DMS 273 (cell line): ENCODE measurements around the gene RAD9B.
"Not testable (repeated sequence)": the region's sequence is repeated elsewhere in the genome, so short reads cannot be mapped to it uniquely, and the experiment has no call there.

Experiments used
- DNase-seq: peaks from one replicate; lab custom pipeline; 2025; ENCODE audit not compliant: unreplicated experiment; lab: John Stamatoyannopoulos, UW

The RAD9B gene

GRCh38 chr12:110520876-110521712 is 19.0 kb downstream of the RAD9B start:
- DNase-seq = not testable (repeated sequence)

DNA sequence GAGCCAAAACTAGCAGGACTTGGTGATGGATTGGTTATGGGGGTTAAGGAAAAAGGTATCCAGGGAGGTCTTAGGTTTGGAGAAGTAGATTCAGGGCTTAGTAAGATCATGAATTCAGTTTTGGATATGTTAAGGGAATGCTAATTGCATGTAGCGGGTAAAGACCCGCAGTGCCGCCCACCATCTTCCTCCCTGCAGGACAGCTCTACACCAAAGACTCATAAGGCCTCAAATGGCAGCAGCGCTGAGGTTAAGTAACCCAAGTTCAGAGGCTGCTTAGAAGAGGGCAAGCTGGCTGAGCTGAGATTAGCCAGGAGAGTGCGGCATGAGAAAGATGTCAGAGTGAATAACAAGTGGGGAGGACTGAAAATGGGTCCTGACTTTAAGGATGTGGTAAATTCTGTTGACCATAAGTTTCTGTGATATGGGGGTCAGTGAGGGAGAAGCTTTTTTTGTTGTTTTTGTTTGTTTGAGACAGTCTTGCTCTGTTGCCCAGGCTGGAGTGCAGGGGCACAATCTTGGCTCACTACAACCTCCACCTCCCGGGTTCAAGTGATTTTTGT is 26.2 kb downstream of the RAD9B start:
- no peak for DNase-seq

DNA sequence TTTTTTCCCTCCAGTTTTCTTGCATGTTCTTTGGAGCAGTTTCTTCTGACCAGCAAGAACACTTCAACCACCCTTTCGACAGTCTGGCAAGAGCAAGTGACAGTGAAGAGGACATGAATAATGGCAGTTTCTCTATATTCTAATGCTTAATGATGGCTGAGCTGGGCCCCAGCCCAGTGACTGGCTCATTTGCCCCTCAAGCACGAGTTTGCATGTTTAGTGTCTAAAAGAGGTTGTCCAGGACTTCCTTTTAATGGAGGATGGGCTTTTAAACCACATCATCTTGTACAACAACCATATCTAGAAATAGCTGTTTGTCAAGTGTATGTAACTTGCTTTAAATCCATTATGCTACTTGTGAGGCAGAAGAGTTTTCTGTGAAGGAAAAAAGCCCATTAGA is 28.4 kb downstream of the RAD9B start:
- DNase-seq = no peak

DNA sequence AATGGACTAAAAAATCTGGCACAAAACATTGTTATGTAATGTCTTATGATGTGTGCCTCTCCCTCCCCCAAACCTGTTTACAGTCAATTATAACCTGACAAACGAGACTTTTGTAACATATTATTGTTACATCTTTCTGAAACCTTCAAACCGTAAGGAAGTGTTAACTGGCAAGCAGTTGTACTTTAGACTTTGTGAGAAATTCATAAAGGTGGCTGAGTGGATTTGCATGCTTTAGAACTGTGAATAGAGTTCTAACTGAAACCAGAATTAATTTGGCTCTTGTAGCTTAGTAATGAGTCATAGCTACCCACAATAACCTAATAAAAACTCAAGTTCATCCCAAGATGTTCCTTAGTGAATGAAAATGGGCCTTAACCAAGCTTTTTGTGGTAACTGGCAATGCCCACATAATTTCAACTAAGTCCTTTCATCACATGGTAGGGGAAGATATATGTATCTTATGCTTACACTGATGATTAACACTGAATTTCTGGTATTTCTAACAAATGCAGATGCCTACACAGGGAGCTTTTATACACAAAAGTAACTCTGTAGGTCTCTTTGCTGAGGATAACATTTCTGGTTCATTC is 29.7 kb downstream of the RAD9B start:
- no peak for DNase-seq

GRCh38 chr12:110532644-110533043 is 30.5 kb downstream of the RAD9B start:
- DNase-seq = no peak

DNA sequence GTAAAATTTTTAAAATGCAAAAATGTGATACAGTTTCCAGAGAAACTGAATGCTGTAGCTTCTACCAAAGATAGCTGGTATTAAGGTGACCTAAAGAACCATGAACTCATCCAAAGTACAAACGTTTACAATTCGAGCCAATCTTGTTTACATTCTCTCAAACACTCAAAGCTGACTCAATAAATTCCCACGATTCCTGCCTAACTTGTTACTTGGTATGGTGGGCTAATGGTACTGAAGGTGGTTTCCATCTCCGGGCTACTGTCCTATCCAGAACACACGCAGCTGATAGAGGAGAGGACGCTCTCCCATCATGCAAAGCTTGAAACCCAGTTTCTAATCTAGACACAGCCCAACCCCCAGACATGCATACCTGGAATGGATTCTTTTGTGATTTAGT is 31.5 kb downstream of the RAD9B start:
- no peak for DNase-seq

DNA sequence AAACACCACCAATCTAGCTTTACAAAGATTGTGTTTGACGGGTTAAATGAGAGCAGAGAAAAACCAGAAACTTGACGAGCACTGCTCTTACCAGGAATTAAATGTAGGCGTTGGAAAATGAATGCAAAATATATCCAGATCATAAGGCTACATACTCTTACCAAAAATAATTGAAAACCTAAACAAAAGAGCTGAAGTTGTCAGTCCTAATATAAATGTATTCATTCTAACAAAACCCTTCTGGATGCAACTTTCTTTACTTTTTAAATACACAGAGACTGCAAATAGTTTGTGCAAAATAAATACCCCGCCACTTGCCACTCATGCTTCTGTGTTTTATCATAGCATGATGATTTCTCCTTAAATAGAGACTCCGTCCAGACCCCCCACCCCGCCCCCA is 32.7 kb downstream of the RAD9B start:
- DNase-seq = no peak

- DNase-seq = no peak
Observed at GRCh38 chr12:110536834-110537604, 34.9 kb downstream of the RAD9B start.

- no peak for DNase-seq
Observed at GRCh38 chr12:110537605-110538409, 35.7 kb downstream of the RAD9B start.

DNA sequence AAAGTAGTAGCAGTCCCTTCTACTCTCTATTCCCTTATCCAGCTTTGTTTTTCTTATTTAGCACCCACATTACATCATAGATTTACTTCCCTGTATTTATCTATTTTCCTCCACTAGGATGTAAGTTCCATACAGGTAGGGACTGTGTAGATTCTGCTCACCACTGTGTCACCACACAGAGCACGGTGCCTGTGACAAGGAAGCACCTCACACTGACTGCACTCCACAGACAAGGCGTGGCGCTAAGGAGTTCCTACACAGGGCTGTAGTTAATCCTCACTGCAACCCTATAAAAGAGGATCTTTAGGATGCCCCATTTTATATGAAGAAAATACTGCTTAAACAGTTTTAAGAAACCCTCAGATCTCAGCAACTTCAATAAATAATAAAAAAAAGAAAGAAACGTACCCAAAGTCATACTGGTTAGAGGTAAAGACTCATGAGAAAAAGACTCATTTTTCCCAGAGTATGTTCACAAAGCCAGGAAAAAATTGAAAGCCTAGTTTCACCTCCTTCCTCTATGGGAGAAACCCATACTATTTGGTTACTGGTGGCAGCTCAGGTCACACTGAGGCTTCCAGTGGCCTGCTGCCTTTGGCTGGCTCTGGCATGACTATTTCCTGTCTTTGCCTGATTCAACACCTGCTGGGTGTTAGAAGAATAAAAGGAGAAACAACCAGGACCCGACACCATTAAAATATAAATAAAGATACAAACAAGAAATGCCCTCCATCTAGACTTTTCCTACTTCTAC is 36.9 kb downstream of the RAD9B start:
- no peak for DNase-seq

DNA sequence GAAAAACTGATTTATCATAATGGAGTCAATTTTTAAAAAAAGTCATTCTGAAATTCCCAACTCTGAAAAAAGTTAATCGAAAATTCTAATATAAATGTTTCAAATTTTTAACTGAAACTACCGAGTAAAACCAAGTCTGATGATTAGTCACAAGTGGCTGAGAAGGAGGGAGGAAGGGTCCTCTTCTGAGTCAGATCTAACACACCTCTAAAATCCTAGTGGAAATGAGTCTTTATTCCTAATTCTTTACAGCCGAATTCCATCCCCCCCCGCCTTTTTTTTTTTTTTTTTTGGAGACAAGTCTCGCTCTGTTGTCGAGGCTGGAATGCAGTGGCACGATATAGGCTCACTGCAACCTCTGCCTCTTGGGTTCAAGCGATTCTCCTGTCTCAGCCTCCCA is 37.9 kb downstream of the RAD9B start:
- no peak for DNase-seq

DNA sequence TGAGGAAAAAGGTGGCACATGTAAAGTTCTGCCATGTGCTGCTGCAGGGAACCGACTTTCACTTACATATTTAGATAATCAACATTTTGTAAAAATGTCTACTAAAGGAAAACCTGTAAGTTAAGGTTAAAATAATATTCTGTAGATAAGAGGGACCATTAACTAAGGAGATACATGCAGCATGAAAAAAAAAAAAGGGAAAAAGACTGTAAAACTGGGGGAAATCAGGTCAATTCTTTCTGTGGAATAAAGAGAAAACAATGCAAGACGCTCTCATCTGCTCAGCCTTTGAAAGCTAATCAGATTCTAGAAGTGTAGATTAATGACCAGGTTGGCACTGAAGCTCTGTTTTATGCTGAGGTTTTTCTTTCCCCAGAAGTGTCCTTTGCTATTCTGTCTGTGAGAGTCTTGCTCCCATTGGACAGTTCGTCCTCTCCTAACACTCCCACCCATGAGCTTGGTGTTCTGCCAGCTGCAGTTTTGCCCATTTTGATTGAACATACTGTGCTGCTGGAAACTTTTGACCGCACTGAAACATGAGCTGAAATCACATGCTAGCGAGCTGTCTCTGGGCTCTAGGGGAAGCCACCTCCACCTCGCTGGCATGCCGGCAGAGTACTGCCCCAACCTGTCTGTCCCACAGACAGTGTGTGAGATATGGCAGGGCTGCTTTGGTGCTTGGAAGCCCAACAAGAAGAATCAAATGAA is 41.3 kb downstream of the RAD9B start:
- DNase-seq = peak; percentile 96

DNA sequence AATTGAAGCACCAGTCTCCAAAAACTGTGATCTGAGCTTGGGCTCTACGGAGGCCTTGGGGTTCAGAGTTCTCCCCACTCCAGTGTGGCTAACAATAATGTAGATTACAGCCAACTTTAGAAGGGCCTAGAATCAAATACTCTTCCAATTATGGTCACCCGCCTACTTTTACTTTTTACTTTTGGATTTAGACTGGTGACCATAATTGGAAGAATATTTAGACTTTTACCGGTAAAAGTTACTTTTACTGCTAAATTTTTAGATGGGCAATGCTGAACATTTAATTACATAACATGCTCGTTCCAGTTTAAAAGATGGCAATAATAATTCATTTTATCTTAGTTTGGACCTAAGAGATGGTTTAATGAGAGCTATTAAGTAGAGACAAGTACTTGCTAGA is 41.8 kb downstream of the RAD9B start:
- no peak for DNase-seq

GRCh38 chr12:110545259-110545658 is 43.1 kb downstream of the RAD9B start:
- DNase-seq = not testable (repeated sequence)

DNA sequence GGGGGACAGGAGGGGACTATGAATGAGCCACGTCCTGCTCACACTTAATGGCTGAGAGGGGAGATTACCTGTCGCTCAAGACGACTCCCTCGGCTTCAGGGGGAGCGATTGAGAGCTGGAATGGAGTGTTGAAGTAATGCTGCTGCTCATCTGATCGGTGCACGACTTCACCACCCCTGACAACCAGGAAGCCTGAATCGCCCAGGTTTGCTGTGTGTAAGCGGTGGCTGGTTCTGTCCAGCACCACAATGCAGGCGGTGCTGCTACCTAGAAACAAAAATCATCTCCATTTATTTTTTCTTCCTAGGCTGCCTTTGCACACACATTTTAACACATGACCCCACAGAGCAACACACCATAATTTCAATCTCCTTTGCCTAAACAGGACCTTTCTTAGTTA is 43.7 kb downstream of the RAD9B start:
- DNase-seq = no peak

DNA sequence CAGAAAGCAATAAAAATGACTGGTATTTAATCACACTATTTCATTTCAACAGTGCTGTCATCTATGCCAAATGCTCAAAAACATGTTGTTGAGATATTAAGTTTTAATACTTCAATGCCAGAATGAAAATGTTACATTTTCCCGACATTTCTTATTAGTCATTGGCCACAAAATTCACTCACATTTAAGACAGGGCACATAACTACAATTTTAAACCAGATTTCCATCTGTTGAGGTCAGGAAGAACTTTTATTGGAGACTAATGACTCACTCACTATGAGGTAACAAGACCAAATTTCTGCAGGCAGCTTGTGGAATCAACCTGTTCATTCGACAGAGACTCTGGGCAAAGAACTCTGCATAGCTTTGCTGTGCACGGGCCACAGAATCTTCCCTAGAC is 44.2 kb downstream of the RAD9B start:
- DNase-seq = peak; percentile 48

DNA sequence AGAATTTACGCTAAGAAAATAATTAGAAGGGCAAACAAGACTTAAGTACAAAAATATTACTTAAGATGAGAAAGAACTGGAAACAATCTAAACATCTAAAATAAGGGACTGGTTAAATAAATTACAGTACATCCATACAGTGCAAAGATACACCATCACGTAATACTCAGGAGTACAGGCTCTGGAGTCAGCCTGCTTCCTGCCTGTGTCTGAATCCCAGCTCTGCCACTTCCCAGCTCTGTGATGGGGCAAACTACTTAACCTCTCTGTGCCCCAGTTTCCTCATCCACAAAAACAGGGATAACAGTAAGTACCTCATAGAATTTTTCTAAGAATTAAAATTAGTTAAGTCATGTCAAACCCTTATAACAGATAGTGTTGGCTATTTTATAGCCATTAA is 45.0 kb downstream of the RAD9B start:
- DNase-seq = no peak

DNA sequence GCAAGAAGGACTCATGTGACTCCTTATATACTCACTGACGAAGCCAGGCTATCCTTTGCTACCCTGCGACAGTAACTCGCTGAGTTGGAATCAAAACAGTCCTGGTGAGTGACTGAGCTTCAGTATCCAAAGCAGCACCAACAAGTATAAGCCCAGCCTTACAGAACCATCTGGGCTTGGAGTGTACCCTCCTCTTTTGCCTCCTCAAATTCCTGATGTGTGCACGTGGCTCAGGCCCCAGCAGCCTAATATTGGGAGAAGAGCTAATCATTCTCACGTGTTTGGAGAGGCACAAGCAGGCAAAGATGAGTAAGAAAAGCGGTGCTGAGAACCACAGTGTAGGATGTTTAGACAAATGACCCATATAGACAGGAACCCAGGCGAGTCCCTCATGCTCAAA is 46.5 kb downstream of the RAD9B start:
- no peak for DNase-seq

DNA sequence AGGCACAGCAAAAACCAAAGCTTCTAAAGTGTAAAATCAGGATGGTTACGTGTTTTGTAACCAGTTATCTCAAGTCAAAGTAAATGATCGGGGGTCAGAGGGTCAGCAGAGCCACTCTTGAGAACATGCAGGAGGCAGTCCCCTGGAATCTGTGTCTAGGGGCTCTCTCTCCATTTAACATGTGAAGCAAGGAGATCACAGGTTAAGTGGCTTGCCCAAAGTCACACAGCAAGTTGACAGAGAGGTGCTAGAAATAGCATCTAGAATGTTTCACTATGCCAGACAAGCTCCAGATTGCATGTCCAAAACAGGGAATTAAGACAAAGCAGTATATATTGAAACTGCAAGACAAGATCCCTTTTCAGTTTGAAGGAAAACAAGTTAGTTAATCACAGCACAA is 47.6 kb downstream of the RAD9B start:
- DNase-seq = no peak

DNA sequence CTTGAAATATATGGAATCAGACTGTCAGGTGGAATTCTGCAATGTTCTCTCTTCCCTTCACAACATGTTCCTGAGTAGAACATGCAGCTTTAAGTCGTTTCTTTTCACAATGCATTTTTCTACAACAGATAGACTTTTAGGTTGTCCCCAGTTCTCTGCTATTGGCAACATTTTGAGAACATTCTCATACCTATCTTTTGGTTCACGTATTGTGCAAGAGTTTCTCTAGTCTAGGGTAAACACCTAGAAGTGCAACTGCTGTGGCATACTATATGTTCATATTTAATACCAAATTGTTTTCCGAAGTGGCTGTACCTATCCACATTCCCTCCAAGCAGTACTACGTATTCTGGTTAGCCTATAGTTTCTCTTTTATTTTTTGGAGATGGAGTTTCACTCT is 48.9 kb downstream of the RAD9B start:
- no peak for DNase-seq
